B cell (primary cell): ENCODE data around the gene UQCC3. TPM values are rescaled to one million over a fixed set of nuclear protein-coding genes. Genes with fewer than 3 reads are reported as not detected.
A peak's percentile ranks its signal among the peaks of the same experiment; 100 is the strongest.

Experiments used
- ATAC-seq: fragments of 200-7000 bp; cut with Tn5 transposase; one replicate; pipeline ENCODE4 v1.10.0; 2021; ENCODE audit warnings: low read depth, mild to moderate bottlenecking, moderate number of reproducible peaks, moderate library complexity
- CTCF ChIA-PET: fragments of 350-600 bp; sonication (Branson Sonifier 250); formaldehyde crosslinking; loops from one replicate; lab custom pipeline; 2021; ENCODE audit warnings: antibody characterized with exemption, inconsistent platforms; lab: Charles Lee
- POLR2A ChIA-PET: fragments of 350-600 bp; sonication (Branson Sonifier 250); formaldehyde crosslinking; loops from one replicate; lab custom pipeline; 2021; ENCODE audit warnings: antibody characterized with exemption; lab: Charles Lee
- DNase-seq: peaks from one replicate; pipeline ENCODE4 v3.0.0; 2013
- H2AFZ ChIP-seq: 2 replicates; pipeline ENCODE4 v1.6.1; 2012; ENCODE audit warnings: mild to moderate bottlenecking, low read depth, low read length; ENCODE audit not compliant: insufficient read depth, poor library complexity, severe bottlenecking
- H3K27ac ChIP-seq, 2 donors: 1 replicate in 1 of 2; 2 replicates in 1 of 2; pipeline ENCODE4 v1.5.1; 2012 to 2013; ENCODE audit warnings: low read length in 2 of 2, mild to moderate bottlenecking in 2 of 2, moderate library complexity in 1 of 2
- H3K27me3 ChIP-seq, 4 experiments: fragments of 200-600 bp in 1 of 4; sonication (generic) in 1 of 4; replicated peaks in 1 of 4; 1 replicate in 2 of 4; 2 replicates in 2 of 4; pipeline versions ENCODE4 v1.6.1 to v1.7.0; 2013 to 2016; ENCODE audit warnings: low read length in 3 of 4, mild to moderate bottlenecking in 2 of 4, mixed read lengths in 1 of 4, moderate library complexity in 1 of 4; ENCODE audit not compliant: insufficient read depth in 4 of 4, control insufficient read depth in 3 of 4; ENCODE audit errors: control extremely low read depth in 1 of 4
- H3K36me3 ChIP-seq, 2 experiments: replicated peaks in 1 of 2; 1 replicate in 1 of 2; 2 replicates in 1 of 2; pipeline versions ENCODE4 v1.6.1 to v1.7.1; 2013; ENCODE audit warnings: low read length in 1 of 2; ENCODE audit not compliant: insufficient read depth in 2 of 2, control insufficient read depth in 1 of 2; ENCODE audit errors: control extremely low read depth in 1 of 2, extremely low read depth in 1 of 2
- H3K4me1 ChIP-seq, 2 donors: fragments of 200-600 bp in 1 of 2; sonication (generic) in 1 of 2; 1 replicate in 1 of 2; 2 replicates in 1 of 2; pipeline versions ENCODE4 v1.5.1 to v1.6.1; 2013 to 2017; ENCODE audit warnings: low read length in 2 of 2; ENCODE audit not compliant: control insufficient read depth in 2 of 2, insufficient read depth in 2 of 2
- H3K4me2 ChIP-seq: replicated peaks from 2 replicates; pipeline ENCODE3; 2012; ENCODE audit warnings: mild to moderate bottlenecking, low read depth, low read length; ENCODE audit not compliant: poor library complexity, severe bottlenecking
- H3K4me3 ChIP-seq, 5 experiments: fragments of 200-600 bp in 1 of 5; sonication (generic) in 1 of 5; 1 replicate in 3 of 5; 2 replicates in 2 of 5; pipeline versions ENCODE4 v1.5.1 to v1.7.0; 2011 to 2016; ENCODE audit warnings: low read length in 4 of 5, mild to moderate bottlenecking in 4 of 5, low read depth in 2 of 5, control low read depth in 1 of 5, moderate library complexity in 1 of 5; ENCODE audit not compliant: insufficient read depth in 1 of 5; ENCODE audit errors: control extremely low read depth in 1 of 5, extremely low read depth in 1 of 5
- H3K79me2 ChIP-seq: fragments of 200-600 bp; sonication (generic); one replicate; pipeline ENCODE4 v1.6.0; 2016; ENCODE audit warnings: low read length; ENCODE audit not compliant: control insufficient read depth, insufficient read depth
- H3K9ac ChIP-seq: fragments of 200-600 bp; sonication (generic); 2 replicates; pipeline ENCODE4 v1.6.1; 2017; ENCODE audit warnings: mild to moderate bottlenecking, low read length, moderate library complexity
- H3K9me3 ChIP-seq, 3 donors: one replicate each; pipeline versions ENCODE4 v1.6.1 to v1.7.1; 2013; ENCODE audit warnings: low read length in 2 of 3; ENCODE audit not compliant: control insufficient read depth in 2 of 3, insufficient read depth in 1 of 3; ENCODE audit errors: control extremely low read depth in 1 of 3
- H4K20me1 ChIP-seq: 2 replicates; pipeline ENCODE4 v1.6.0; 2012; ENCODE audit warnings: mild to moderate bottlenecking, low read length; ENCODE audit not compliant: insufficient read depth, control insufficient read depth, poor library complexity, severe bottlenecking
- H3K27ac Mint-ChIP-seq: one replicate; pipeline ENCODE4 v1.8.0; 2021; ENCODE audit warnings: mixed read lengths
- H3K27me3 Mint-ChIP-seq: one replicate; pipeline ENCODE4 v1.8.0; 2021; ENCODE audit warnings: mixed read lengths
- H3K4me1 Mint-ChIP-seq: one replicate; pipeline ENCODE4 v1.8.0; 2021; ENCODE audit warnings: mixed read lengths
- H3K4me3 Mint-ChIP-seq: one replicate; pipeline ENCODE4 v1.8.0; 2021; ENCODE audit warnings: mixed read lengths
- H3K9me3 Mint-ChIP-seq: one replicate; pipeline ENCODE4 v1.8.0; 2022; ENCODE audit warnings: mixed read lengths; ENCODE audit not compliant: insufficient read depth
- EZH2 ChIP-seq: IDR thresholded peaks from 2 replicates; pipeline ENCODE4 v1.6.1; 2012; ENCODE audit warnings: borderline replicate concordance, low read depth, mild to moderate bottlenecking, moderate library complexity, low read length; ENCODE audit not compliant: insufficient read depth, poor library complexity, severe bottlenecking
- WGBS: methylation state at CpG from one replicate; pipeline ENCODE4 v1.1.5; 2013; ENCODE audit warnings: missing lambda C conversion rate; ENCODE audit not compliant: insufficient coverage; 5-methylcytosine and 5-hydroxymethylcytosine counted together
- intact Hi-C: fragments of 100-400 bp; cut with micrococcal nuclease; formaldehyde crosslinking; loops from one replicate; pipeline ENCODE4 v1.10.0; 2022
- polyA plus RNA-seq: library from polyadenylated mRNA; depleted of rRNA; stranded (reverse); fragments of >200 nt; gene quantifications from 2 replicates; pipeline ENCODE4 v1.2.3, GENCODE V29; 2012
- total RNA-seq, 2 donors: library from RNA; stranded (reverse); fragments of 120-200 nt in 1 of 2; gene quantifications; 1 replicate in 1 of 2; 2 replicates in 1 of 2; pipeline versions ENCODE4 v1.2.3 to v1.2.4, GENCODE V29; 2013 to 2022
- TF ChIP-seq, protein P1 (sequence below): fragments of 200-600 bp; IDR thresholded peaks from one replicate; pipeline ENCODE4 v1.8.0; 2022; ENCODE audit warnings: antibody characterized with exemption, mild to moderate bottlenecking

The UQCC3 gene
- total and polyA plus RNA-seq, 2 donors (not counting 1 experiment from before 2014, with no cell fraction given), result 5.6 to 6.5 TPM

DNA sequence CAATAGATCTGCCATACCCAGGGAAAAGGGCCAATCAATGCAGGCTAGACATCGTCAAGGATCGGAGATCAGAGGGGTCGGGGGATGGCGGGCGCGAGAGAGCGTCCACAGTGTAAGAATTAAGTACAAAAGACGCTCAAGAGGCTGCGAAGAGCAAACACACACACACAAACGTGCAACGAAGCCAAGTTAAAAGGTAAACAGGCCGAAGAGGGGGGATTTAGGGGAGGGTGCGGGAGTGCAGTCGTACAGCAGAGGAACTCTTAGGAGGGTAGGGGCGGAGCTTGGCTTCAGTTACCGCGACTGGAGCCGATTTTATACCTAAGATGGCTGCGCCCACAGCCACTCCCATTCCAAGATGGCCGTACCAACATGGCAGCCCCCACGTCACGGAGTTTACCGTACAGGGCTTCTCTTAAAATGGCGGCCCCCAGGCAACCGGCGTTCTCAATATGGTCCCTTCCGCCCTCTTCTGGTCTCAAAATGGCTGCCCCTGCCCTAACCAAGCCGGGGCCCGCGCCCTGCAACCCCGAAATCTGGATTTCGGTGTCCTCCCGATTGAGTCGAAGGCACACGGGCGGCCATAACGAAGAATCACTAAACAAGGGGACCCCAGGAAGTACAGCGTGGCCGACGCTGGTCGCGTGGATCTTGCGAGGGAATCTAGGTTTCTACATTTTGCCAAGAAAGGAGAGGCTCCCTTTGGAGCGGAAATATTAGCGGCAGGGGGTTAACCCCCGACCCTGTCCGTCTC lies 38.0 kb downstream of the UQCC3 start:
- WGBS, result 2% methylated on average over 34 of the region's 47 CpGs
- Histone ChIP-seq H3K36me3 (peaks cover 0 to 33% of the 10 kb centered on the region in 2 experiments), H3K9ac (peak overlapping the region; percentile 89), H2AFZ (peak overlapping the region; percentile 99), H3K9me3 (no peaks in the 10 kb centered on the region), H4K20me1 (no peaks in the 10 kb centered on the region), H3K27ac (peak overlapping the region; percentile 90 to 93), H3K4me2 (peak overlapping the region; percentile 95), H3K4me1 (peaks cover 39 to 52% of the 10 kb centered on the region in 2 donors), H3K27me3 (no peaks in the 10 kb centered on the region), H3K4me3 (peak overlapping the region; percentile 66 to 91 (median 87)), H3K79me2 (peaks cover 25% of the 10 kb centered on the region)
- Mint-ChIP-seq H3K4me3 (peak overlapping the region; percentile 92), H3K27ac (peak overlapping the region; percentile 95), H3K27me3 (no peaks in the 10 kb centered on the region), H3K4me1 (peaks cover 65% of the 10 kb centered on the region), H3K9me3 (no peaks in the 10 kb centered on the region)
- peak; percentile 99 for DNase-seq
- ChIA-PET CTCF (interaction anchor here (0.8 to 1.4 kb wide), 6 partner anchors 18 to 115 kb away, joined by 3 to 5 read pairs (median 3); partner anchors contain the start of genes C11orf98, CSKMT, HNRNPUL2 and UQCC3), POLR2A (interaction anchor here (0.6 to 6.5 kb wide), 22 partner anchors 18 to 172 kb away, joined by 3 to 66 read pairs (median 5); partner anchors contain the start of genes B3GAT3, C11orf98, CSKMT and EEF1G)
- intact Hi-C loops, result loop anchor here (1.0 to 5.0 kb wide), 11 partner anchors 18 to 148 kb away; partner anchors contain the start of genes EEF1G, GANAB, HNRNPUL2 and INTS5
- TF ChIP-seq, protein P1, sequence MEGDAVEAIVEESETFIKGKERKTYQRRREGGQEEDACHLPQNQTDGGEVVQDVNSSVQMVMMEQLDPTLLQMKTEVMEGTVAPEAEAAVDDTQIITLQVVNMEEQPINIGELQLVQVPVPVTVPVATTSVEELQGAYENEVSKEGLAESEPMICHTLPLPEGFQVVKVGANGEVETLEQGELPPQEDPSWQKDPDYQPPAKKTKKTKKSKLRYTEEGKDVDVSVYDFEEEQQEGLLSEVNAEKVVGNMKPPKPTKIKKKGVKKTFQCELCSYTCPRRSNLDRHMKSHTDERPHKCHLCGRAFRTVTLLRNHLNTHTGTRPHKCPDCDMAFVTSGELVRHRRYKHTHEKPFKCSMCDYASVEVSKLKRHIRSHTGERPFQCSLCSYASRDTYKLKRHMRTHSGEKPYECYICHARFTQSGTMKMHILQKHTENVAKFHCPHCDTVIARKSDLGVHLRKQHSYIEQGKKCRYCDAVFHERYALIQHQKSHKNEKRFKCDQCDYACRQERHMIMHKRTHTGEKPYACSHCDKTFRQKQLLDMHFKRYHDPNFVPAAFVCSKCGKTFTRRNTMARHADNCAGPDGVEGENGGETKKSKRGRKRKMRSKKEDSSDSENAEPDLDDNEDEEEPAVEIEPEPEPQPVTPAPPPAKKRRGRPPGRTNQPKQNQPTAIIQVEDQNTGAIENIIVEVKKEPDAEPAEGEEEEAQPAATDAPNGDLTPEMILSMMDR, result no peak
- no peak for TF ChIP-seq EZH2
- peak; percentile 76 for ATAC-seq
